ENCODE data around the gene INPP5F.

- no peak for TF ChIP-seq BHLHE40 (IDR thresholded peaks at IDR 0.05; ENCODE audit: borderline replicate concordance)
- no peak for TF ChIP-seq SUZ12 (IDR thresholded peaks at IDR 0.05)
- no peak for TF ChIP-seq ELF4 (IDR thresholded peaks at IDR 0.05)
- TF ChIP-seq FOXM1 (IDR thresholded peaks at IDR 0.05; ENCODE audit: borderline replicate concordance) = no peak
Observed at GRCh38 chr10:119853574-119853973, 127.7 kb downstream of the INPP5F start.

All from HEK293T (cell line).